ENCODE measurements around the gene PPP3R2. TPM values are rescaled to one million over a fixed set of nuclear protein-coding genes. Genes with fewer than 3 reads are reported as not detected.

Gene PPP3R2, protein sequence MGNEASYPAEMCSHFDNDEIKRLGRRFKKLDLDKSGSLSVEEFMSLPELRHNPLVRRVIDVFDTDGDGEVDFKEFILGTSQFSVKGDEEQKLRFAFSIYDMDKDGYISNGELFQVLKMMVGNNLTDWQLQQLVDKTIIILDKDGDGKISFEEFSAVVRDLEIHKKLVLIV
- under 1 TPM in 1 of 2 donors, not detected in 1; 0.12 TPM for total RNA-seq
- long read RNA-seq = 0 reads

DNA sequence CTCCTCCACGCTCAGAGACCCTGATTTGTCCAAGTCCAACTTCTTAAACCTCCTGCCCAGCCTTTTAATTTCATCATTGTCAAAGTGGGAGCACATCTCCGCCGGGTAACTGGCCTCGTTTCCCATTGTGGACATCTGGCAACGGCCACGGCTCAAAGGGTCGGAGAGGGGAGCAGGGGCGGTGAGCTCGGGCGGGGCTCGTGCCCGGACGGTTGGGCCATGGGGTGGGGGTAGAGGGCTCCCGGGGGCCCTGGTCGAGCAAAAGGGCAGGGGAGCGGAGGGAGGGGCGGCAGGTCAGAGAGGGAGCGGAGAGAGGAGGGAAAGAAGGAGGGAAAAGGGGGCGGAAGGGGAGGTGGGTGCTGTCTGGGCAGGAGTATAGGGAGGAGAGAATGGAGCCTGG lies at the start of gene PPP3R2:
TSS of gene PPP3R2 (minus strand) at position 174 of the 400 bp plus-strand sequence. CDS start at position 126, 48 bp downstream.
- no peak for ATAC-seq
- intact Hi-C loops (cut with DNase I, micrococcal nuclease) = no loop called here

DNA sequence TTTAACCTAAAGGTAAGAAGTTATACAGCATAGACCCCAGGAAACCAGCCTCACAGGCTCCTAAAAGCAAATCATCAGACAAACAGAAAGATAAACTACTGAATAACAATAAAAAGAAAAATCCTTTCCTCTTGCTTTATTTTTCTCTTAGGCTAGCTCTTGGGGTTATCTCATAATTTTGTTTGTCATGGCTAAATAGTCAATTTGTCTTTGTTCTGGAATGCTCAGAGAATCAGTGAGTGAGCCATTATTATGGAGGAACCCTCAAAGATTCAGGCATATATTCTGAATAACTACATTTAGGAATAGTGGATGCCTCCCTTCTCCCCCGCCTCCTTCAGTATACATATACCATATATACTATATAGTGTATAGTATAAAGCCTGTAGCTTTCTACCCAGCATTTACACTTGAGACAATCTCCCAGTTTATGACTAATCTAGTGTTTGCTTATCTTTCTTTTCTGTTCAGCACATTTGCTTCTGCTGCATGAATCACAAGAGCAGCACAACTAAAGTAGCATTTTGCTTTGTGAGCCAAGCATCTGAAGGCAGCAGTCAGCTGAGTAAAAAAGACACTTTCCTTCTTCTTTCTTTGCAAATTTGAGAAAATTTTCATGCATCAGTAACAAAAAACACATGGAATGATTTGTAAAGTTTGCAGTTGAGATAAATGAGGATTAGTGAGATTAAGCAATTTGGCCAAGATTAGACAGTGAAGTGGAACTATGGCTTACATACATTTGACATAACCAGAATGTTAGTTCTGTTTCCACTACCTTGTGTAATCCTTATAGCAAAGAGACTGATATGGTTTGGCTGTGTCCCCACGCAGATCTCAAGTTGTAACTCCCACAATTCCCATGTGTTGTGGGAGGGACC lies 45.3 kb upstream of the PPP3R2 start:
- ATAC-seq = peak; percentile 55
- no peak for DNase-seq
- intact Hi-C loops (cut with DNase I, micrococcal nuclease) = no loop called here

More for the DNA sequence above, at the start of gene PPP3R2:
- no peak for DNase-seq

DNA sequence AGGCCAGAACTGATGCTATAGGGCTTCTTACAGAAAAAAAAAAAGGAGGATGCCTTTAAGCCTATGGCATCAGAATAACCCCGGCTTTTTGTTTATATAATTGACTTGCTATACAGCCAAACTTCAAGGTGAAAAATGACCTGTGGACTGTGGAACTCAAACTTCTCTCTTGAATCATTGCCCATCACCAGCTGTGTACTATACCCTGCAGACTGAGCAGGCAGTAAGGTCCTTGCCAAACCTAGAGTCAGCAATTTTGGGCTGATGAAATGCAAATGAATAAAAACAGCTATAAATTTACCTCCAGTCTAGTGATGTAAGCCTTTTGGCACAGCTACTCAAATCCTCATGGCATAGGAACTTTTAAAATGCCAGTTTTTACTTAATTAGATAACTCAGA lies 44.5 kb upstream of the PPP3R2 start:
- intact Hi-C loops (cut with DNase I, micrococcal nuclease) = no loop called here
- no peak for DNase-seq
- ATAC-seq = peak; percentile 66

DNA sequence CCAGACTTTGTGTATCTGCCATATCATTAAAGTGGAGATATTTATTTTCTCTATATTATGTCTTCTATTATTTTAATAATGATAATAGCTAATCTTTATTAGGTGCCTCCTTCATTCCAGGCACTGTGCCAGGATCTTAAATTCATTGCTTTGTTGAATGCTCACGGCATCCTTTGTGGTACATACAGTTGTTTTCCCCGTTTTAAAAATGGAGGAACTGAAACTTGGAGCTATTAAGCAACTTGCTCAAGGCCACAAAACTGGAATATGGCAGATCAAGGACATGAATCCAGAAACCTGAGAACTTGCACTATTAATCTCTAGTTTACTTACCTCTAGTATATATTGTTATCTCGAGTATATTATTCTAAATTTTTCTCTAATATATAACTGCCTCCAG lies 41.5 kb upstream of the PPP3R2 start:
- DNase-seq (no peak), ATAC-seq (no peak)
- intact Hi-C loops (cut with DNase I, micrococcal nuclease) = no loop called here

DNA sequence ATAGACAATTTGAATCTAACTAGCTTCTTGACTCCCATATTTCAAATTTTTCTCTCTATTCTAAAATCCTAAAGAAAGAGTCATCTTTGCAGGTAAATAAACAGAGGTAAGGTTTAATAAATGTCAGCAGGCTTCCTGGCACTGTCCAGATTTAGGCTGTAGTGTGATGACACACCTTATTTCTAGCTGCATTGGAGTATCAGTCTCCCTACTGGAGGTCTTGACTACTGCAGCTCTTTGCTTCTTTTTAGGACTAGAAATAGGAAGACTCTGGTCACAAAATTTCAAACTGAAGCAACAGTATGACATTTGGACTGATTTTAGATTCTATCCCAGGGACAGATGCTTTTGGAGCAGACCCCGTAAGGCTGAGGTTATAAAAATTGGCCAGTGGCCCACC lies 40.7 kb upstream of the PPP3R2 start:
- intact Hi-C loops (cut with DNase I, micrococcal nuclease) = no loop called here
- ATAC-seq = no peak
- no peak for DNase-seq

DNA sequence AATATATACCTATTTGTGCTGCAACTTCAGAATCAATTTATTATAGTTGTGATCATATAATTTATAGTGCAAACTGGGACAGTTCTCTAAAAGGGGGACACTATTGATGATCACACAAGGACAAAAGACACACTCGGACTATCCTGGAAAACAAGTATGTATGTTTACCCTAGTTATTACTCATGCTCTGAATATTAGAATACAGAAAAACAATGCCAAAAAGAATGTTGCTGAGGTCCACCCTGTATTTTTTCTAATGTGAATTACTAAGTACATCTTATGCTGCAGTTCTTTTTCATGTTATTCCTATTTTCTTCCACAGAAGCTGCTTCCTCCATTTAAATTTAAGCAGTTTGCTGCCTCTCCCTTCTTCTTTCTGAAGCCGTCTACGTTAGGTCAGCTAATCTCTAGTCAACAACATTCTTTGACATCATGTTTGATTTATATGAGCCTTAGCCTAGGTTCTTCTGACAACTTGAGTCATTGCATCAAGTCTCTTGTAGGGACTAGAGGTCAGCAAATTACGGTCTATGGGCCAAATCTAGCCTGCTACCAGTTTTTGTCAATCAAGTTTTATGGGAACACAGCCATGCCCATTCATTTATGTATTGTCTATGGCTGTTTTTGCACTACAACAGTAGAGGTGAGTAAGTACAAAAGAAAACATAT lies 40.1 kb upstream of the PPP3R2 start:
- ATAC-seq = peak; percentile 68
- no peak for DNase-seq
- intact Hi-C loops (cut with DNase I, micrococcal nuclease) = no loop called here

DNA sequence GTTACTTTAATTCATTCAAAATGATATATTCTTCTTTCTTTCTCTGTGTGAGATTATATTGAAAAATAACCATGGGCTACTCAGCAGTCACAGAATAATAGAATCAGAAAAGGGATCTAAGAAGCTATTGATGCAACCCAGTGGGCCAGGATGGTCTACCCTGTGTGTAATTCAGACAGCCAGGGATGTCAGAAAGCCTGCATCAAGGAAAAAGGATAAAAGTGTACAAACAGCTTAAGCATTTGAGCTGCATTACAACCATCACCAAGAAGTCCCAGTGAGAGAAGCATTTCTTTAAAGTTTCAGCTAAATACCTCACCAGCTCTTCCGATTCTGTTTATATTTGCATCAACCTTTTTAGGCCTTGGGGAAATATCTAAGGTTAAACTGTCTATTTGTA lies 37.8 kb upstream of the PPP3R2 start:
- intact Hi-C loops (cut with DNase I, micrococcal nuclease) = no loop called here
- ATAC-seq (no peak), DNase-seq (no peak)

DNA sequence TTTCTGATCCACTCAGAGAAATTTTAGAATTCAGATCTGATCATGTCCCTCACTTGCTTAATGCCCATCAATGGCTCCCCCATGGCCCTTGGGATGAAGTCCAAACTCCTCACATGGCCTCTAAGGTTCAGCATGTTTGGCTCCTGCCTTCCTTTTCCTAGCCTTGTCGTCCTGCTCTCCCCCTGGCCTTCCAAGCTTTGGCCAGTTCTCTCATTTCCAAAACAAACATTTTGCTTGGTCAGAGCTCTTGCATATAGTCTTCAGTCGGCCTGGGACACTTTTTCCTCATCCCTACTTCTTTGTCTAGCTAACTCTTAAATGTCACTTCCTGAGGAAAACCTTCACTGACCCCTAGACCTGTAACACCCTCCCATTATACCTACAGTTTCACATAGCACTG lies 37.1 kb upstream of the PPP3R2 start:
- DNase-seq (no peak), ATAC-seq (no peak)
- intact Hi-C loops (cut with DNase I, micrococcal nuclease) = no loop called here

DNA sequence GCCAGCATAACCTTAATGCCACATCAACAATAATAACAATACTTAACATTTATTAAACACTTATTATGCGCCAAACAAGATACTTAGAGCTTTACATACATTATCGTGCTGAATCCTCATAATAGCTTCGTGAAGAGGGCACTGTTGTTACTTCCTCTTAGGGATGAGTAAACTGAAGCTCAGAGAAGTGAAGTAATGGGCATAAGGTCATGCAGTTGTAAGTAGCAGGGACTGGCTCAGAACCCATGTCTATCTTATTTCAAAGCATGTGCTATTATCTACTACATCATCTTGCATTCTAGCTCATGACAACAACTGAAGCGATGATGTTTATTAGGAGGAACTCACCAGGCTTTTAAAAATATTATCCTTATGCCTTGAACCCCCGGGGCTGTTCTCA lies 34.9 kb upstream of the PPP3R2 start:
- intact Hi-C loops (cut with DNase I, micrococcal nuclease) = no loop called here
- ATAC-seq = no peak
- no peak for DNase-seq

DNA sequence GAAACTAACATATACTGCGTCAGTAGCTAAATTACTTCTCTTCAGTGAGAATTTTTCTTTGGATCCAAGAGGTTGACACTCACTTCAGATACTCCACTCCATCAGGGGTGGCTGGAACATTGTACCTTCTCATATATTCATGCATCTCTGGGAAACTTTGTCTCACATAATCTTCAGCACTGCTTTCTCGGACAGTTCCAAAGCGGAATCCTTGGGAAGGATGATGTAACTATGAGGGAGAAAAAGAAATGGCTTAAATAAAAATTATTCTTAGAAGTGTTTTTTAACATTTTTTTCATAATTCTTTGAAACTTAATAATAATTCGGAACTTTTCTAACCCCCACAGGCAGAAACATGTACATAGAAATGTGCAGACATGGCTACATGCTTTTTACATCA lies 33.4 kb upstream of the PPP3R2 start:
- no peak for ATAC-seq
- no peak for DNase-seq
- intact Hi-C loops (cut with DNase I, micrococcal nuclease) = no loop called here

DNA sequence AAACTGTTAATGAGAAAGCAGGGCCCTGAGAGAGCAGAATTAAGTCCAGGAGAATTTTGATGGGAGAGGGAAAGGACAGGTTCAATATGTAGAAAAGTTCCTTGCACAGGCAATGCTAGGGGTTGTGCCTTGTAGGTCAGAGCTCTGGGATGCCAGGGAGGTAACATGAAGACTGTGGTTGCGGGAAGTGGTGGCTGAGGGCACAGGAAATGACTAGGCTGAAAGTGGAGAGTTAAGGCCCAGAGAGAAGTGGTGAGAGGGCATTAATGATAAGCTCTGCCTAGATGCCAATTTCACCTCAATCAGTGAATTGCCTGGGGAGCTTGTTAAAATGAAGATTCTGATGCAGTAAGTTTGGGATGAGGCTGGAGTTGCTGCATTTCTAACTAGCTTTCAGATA lies 31.5 kb upstream of the PPP3R2 start:
- DNase-seq = no peak
- ATAC-seq = no peak
- intact Hi-C loops (cut with DNase I, micrococcal nuclease) = no loop called here

DNA sequence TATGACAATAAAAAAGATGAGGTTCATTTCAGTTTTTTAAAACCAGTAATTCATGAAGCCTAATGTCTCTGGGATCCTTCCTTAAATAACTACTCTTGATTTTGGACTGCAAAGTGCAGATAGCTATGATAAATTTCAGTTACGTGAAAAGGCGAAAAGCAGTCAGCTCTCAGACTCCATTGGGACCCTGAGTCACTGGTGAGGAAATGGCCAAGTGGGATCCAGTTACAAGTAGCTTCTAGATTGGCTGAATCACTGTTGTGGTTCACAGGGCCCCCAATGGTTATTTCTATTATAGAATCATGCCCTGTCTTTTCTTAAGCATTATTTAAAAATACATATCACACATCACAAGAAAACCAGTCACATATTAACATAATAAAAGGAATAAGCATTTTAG lies 31.1 kb upstream of the PPP3R2 start:
- DNase-seq = no peak
- ATAC-seq = no peak
- intact Hi-C loops (cut with DNase I, micrococcal nuclease) = no loop called here

DNA sequence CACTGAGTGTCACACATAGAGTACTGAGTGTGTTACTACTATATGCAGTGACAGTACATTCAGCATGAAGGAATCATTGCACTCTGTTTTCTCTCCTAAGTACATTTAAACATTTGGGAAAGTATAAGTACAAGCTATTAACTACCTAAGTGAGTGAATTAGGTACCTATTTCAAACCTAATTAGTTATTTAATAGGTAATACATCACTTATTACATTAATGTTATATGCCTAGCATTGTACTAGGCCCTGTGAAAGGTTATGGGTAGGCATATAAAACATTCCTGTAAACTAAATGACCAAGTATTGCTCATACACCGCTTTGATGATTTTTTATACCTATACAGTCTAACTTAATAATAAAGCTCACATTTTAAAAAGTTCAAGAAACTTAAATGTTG lies 25.7 kb upstream of the PPP3R2 start:
- ATAC-seq = no peak
- intact Hi-C loops (cut with DNase I, micrococcal nuclease) = no loop called here

DNA sequence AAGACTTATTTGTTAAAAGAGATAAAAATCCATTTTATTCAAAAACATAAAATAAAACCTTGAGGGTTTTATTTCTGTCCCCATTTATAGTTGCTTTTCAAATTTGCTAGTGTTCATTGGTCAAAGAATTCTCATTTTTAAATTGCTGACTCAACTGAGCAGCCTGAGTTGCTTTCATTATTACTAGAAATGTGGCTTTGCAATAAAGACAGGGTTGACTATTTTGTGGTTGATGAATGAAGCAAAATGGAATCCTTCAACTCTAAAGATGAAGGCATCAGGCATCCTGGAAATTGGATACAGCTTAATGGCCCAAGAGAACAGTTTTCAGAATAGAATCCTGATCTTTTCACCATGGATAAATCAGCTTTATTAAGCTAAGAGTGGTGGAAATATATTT lies 23.9 kb upstream of the PPP3R2 start:
- ATAC-seq (no peak), DNase-seq (no peak)
- intact Hi-C loops (cut with DNase I, micrococcal nuclease) = no loop called here

More for the DNA sequence above, 25.7 kb upstream of the PPP3R2 start:
- DNase-seq = no peak

DNA sequence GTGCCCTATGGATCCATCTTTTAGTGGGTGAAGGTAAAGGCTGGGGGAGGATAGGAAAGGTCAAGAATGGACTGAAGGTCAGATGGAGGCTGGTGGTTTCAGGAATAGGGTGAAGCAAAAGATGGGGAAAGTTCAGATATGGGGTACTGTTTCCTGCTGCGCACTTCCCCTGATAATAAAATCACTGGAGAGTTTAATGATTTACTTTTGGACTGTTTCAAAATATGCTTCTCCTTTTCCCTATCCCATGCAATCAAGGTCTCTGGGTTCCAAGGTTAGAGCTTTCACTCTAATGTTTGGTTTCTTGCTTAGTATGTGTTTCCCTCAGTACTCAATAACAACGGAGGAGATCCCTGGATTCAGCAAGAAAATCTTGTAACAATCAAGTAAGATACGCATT lies 10.8 kb upstream of the PPP3R2 start:
- intact Hi-C loops (cut with DNase I, micrococcal nuclease) = no loop called here
- no peak for DNase-seq
- peak; percentile 72 for ATAC-seq

DNA sequence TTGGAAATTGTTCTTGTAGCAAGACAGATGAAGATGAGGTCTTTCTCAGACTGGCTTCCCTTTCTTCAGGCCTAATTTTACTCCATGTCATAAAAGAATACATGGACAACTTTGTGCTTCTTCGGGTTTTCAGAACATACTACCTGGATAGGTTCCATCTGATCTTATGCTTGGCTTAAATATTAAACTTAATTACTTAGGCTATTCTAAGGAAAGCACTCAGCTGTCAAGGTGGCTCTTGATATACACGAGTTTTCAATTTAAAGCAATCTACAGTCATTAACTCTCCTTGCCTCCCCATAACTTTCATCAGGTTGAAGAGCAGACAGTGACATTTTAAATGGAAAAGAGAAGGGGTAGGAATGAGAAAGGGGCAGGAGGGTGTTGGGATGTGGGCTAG lies 9.5 kb upstream of the PPP3R2 start:
- ATAC-seq (peak; percentile 85), DNase-seq (no peak)
- intact Hi-C loops (cut with DNase I, micrococcal nuclease) = loop anchor here in 1 of 2 donors (5.0 kb wide), 1 partner anchor 123 kb away; no protein-coding TSS in a partner anchor

DNA sequence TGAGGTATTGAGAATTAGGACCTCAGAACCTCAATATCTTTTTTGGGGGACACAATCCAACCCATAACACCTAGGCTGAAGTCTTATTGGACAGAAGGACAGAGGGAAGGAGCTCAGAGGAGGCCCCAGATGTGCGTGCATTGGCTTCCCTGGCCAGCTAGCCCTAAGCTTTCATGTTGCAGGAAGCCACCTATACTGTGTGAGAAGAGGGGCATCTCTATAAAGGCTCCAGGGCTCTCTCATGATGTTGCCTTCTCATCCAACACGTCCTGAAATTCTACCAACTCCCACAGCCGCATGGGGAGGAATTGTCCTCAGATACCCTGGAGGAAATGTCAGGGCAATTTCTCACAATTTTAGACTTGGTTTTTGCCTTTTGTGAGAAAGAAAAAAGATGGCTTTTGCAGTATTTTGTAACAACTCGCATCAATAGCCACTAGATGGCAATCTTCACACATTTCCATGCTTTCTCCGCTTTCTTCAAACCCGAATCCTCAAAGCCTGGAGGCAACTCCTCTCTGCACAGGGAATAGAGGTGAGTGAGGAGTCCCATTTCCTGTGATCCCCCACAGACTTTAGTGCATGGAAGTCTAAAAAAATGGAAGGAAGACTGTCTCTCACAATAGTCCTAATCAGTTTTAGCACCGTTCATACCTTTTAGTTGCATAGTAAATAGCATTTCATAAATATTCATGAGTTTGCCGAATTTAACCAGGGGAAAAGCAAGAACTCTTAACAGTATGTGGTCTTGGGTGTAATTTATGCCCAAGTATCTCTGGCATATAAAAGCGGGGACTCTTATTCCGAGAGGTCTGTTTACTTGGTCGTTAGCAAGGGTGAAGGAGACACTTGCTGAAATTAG lies 7.4 kb upstream of the PPP3R2 start:
- ATAC-seq = peak; percentile 63
- no peak for DNase-seq
- intact Hi-C loops (cut with DNase I, micrococcal nuclease) = loop anchor here in 1 of 2 donors (5.0 kb wide), 1 partner anchor 125 kb away; no protein-coding TSS in a partner anchor

DNA sequence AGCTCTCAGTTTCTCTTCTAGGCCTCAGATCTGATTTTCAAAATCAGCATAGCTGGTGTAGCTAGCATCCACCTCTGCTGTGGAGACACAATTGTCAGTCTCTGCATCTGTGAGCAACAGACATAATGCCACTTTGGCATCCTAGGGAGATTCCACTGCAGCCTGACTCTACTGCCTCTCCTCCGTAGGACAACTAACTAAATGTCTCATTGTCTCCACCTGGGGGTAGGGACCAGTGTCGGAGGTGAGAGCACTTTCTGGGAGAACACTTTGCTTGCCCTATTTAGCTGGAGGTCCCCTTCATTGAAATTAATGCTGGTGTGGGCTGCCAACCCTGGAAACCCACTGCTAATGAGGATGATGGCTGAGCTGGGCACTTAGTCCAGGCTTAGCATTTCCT lies 1.4 kb downstream of the PPP3R2 start:
- ATAC-seq (no peak), DNase-seq (no peak)
- intact Hi-C loops (cut with DNase I, micrococcal nuclease) = no loop called here

DNA sequence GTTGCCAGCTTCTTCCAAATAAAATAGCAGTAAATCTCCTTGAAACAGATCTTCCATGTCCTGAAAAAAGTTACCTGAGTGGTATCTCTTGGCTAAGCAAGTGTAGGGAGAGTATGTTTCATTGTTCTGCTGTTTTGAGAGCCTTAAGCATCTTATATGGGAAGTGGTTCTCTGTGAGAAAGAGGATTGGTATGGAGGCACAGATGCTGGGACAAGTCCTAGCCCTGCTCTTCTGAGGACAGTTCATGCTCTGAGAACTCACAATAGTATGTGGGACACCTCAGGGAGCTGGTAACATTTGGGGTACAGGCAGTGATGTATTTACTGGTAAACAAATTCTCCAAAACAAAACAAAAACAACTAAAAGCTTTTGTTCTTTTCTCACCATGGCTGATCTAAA lies 2.0 kb downstream of the PPP3R2 start:
- ATAC-seq = no peak

More for the DNA sequence above, 2.0 kb downstream of the PPP3R2 start:
- intact Hi-C loops (cut with DNase I, micrococcal nuclease) = no loop called here
- DNase-seq = no peak
